GM12801 (cell line): Measurements from ENCODE around the gene IQUB.

Experiments used
- CTCF ChIP-seq: IDR thresholded peaks from one replicate; pipeline ENCODE4 v1.5.1; 2011; ENCODE audit warnings: control low read depth; ENCODE audit not compliant: insufficient read length; ENCODE audit errors: extremely low read depth

The IQUB gene

GRCh38 chr7:123522066-123522465, 12.3 kb downstream of the IQUB start:
- no peak for TF ChIP-seq CTCF

GRCh38 chr7:123505221-123505620, 29.2 kb downstream of the IQUB start:
- TF ChIP-seq CTCF = no peak

- TF ChIP-seq CTCF = no peak
Measured at GRCh38 chr7:123502201-123502600, 32.2 kb downstream of the IQUB start.

GRCh38 chr7:123500878-123501489, 33.4 kb downstream of the IQUB start:
- no peak for TF ChIP-seq CTCF

- no peak for TF ChIP-seq CTCF
Measured at GRCh38 chr7:123499211-123499970, 35.0 kb downstream of the IQUB start.

- TF ChIP-seq CTCF = no peak
Measured at GRCh38 chr7:123498601-123499000, 35.8 kb downstream of the IQUB start.

GRCh38 chr7:123498031-123498430, 36.4 kb downstream of the IQUB start:
- TF ChIP-seq CTCF = no peak
